HG02798 (cell line): ENCODE data around the gene ABHD10.

Experiments used
- ATAC-seq: cut with Tn5 transposase; IDR thresholded peaks from one replicate; pipeline ENCODE4 v1.9.1; 2021; ENCODE audit warnings: mild to moderate bottlenecking; ENCODE audit not compliant: unreplicated experiment, poor library complexity

Gene ABHD10

GRCh38 chr3:111998636-111999483 lies 20.0 kb downstream of the ABHD10 start, which contains the start of gene TAGLN3:
TSS of gene TAGLN3 (plus strand) at chr3:111998922. CDS start at chr3:111999423, 501 bp downstream.
- ATAC-seq = peak; percentile 56

GRCh38 chr3:111999484-112000324 lies 20.9 kb downstream of the ABHD10 start:
- ATAC-seq = no peak

DNA sequence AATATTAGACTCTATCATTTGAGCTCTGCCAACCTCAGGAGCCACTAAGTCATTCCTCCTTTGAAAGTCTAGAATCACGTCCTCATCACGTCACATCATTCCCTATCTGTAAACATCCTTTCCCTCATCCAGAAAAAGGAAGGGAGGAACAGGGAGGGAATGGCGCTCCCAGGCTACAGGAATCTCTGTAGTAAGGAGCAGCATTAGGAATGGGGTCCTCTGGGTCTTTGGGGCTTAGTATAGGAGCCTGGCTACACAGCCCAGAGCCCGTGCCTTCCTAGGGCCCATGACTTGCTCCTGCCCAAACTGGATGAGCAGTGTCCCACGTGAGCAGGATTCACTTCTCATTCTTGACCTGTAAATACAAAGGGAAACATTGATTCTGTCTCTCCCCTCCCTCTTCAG lies 21.5 kb downstream of the ABHD10 start:
- no peak for ATAC-seq

DNA sequence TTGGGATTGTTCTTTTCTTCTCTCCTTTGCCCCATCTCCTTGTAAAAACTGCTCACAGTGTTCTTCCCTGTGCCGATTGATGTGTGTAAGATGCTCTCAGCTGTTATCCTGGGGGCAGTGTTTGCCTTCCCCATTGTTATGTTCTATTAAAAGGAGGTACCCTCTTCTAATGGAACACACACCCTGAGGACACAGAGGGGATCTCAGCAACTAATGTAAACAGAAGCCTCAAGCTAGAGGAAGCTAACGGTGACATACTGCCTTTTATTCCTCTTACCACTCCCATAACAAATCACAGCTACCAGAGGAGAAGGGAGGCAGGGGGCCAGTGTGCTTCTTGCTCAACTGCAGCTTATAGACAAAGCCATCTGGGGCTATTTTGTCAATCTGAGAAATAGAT lies 22.1 kb downstream of the ABHD10 start:
- no peak for ATAC-seq

DNA sequence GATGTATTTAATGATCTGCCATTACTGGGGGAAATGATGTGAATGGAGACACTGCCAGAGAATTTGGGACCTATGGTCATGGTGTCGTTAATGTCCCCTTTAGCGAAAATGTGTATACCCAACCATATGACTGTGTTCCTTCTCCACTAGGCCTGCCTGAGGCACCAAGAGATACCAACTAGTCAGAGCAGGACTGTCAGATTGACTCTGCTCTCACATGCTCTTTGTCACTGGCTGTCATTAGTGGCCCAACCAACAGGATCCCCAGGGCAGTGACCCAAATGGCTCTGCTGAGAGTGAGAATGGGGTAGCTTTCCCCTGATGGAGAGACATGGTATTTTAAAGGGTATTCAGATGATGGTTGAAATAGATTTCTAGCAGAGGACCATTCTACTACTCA lies 22.7 kb downstream of the ABHD10 start:
- no peak for ATAC-seq

- no peak for ATAC-seq
Observed at GRCh38 chr3:112002096-112002971, 23.5 kb downstream of the ABHD10 start.

DNA sequence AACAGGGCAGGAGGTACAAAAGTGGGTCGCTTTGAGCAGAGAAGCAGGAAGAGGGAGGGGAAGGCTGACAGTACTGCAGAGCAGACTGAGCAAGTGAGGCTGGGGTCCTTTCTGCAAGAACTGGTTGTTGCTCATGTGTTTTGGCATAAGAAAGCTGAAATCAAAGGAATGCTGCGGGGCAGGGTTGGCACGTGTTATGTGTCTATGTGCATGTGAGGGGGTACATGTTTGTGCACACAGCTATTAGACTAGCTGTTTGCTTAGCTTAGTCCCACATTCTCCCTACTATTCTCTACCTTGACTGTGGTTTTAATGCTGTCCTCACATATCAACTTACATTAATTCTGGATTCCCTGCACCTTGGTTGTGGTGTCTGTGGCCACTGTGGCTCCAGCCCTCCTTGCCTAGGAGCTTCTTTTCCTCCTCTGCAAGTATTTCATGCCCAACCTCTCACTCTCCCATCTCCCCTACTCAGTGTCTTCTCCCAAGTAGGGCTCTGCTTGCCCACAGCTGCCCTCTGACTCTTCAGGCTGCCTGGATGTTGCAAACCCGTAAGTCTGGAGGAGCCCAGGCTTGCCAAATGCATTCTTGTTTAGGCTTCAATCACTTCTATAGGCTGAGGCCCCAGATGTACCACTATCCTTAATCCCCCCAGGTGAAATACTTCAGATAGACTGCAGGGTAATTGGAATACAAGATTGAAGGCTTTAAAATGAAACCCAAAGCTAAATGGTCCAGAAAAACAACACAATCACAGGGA lies 24.7 kb downstream of the ABHD10 start:
- no peak for ATAC-seq

DNA sequence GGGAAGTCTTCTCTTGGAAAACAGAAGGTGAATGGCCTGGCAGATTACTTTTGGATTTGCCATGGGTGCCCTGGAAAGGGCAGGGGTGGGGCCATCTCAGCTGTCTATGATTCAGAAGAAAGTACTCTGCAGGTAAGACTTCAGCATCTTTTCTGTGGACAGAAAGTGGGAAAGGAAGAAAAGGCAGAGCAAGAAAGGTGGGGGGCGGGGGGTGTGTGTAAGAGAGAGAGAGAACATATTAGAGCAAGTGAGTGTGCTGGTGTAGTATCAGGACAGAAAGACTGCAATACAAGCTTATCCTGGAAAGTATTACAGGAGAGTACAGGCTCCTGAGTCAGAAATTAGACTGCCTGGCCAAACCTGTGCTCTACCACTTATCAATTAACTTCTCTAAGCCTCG lies 25.4 kb downstream of the ABHD10 start:
- no peak for ATAC-seq

GRCh38 chr3:112004669-112005068 lies 25.8 kb downstream of the ABHD10 start:
- no peak for ATAC-seq

- ATAC-seq = no peak
Observed at GRCh38 chr3:112005091-112005672, 26.4 kb downstream of the ABHD10 start.

DNA sequence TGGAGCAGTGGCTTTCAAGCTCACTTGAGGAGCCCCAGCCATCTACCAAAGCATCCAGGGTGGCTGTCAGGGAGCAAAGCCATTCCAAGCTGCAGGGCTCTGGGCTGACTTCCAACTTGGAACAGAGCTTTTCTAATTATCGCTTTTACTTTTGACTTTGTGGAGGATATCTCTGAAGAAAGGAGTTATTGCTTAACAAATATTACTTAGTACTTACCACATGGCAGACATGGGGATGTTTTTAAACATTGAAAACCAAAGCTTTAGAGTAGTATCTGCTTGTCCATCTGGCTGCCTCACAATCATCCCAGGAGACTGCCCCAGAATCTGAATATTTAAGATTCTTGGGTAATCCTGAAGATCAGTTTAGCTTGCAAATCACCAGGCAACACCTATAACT lies 28.8 kb downstream of the ABHD10 start:
- no peak for ATAC-seq

GRCh38 chr3:112009670-112010069 lies 30.8 kb downstream of the ABHD10 start:
- no peak for ATAC-seq

GRCh38 chr3:112010636-112011035 lies 31.8 kb downstream of the ABHD10 start:
- ATAC-seq = no peak

DNA sequence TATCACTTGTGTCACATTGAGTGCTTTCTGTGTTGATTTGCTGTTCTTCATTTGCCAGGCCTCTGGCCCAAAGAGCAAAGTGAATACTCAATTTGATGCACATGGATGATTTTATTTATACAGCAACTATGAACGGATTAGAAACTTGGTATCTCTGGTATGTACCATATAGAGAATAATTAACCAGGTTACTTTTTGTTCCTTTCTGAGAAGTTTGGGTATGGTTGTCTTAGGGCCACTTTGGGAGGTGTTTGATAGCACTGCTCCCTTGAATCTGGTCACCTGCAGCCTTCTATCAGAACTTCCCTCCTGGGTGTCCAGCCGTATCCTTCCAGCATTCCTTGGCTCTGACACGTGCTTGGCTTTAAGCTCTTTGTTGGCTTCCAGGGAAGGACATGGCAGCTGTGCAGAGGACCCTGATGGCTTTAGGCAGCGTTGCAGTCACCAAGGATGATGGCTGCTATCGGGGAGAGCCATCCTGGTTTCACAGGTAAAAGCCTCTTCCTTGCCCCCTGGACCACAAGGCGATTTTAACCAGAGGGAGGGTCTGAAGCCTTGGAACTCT lies 32.6 kb downstream of the ABHD10 start:
- no peak for ATAC-seq

- no peak for ATAC-seq
Observed at GRCh38 chr3:112012205-112012992, 33.6 kb downstream of the ABHD10 start.

- ATAC-seq = peak; percentile 86
Observed at GRCh38 chr3:112013058-112013783, 34.4 kb downstream of the ABHD10 start.

GRCh38 chr3:112013784-112014143 lies 34.9 kb downstream of the ABHD10 start:
- peak; percentile 12 for ATAC-seq

DNA sequence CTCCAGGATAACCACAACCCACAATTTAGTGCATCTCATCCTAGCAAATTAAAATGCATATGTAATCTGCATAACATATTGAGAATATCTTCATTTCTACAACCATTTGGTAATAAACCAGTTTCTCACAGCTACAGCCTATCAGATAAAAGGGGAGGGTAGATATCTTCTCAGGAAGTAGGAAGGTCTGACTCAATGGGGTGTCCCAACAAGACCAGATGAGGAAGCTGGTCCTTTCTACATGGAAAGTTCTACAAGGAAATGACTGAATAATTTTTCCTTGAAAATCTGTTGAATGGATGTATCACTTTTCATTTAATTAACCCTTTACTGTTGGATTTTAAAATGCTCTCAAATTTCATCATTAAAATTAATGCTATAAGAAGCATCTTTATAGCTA lies 38.3 kb downstream of the ABHD10 start:
- ATAC-seq = no peak
